ENCODE measurements around the gene NPIPB8.

- TF ChIP-seq POLR2AphosphoS5 (IDR thresholded peaks at IDR 0.05) (no peak), CTCF (IDR thresholded peaks at IDR 0.05) (no peak)
Measured at GRCh38 chr16:28592979-28593553, 44.8 kb upstream of the NPIPB8 start.
